LNCaP clone FGC (cell line): ENCODE results near the gene GALNS.
"Not testable (repeated sequence)": the region's sequence is repeated elsewhere in the genome, so short reads cannot be mapped to it uniquely, and the experiment has no call there.

Experiments
- DNase-seq: peaks from one replicate; pipeline ENCODE4 v3.0.0-alpha.2; 2011; ENCODE audit warnings: low read depth
- H3K4me3 ChIP-seq: 2 replicates; pipeline ENCODE4 v1.5.1; 2011; ENCODE audit warnings: mild to moderate bottlenecking, low read depth, low read length, control low read depth
- TF ChIP-seq, protein P1 (sequence below): IDR thresholded peaks from 2 replicates; pipeline ENCODE4 v1.5.1; 2012; ENCODE audit warnings: mild to moderate bottlenecking; ENCODE audit not compliant: control insufficient read depth, insufficient read depth; ENCODE audit errors: extremely low read depth

GALNS gene

DNA sequence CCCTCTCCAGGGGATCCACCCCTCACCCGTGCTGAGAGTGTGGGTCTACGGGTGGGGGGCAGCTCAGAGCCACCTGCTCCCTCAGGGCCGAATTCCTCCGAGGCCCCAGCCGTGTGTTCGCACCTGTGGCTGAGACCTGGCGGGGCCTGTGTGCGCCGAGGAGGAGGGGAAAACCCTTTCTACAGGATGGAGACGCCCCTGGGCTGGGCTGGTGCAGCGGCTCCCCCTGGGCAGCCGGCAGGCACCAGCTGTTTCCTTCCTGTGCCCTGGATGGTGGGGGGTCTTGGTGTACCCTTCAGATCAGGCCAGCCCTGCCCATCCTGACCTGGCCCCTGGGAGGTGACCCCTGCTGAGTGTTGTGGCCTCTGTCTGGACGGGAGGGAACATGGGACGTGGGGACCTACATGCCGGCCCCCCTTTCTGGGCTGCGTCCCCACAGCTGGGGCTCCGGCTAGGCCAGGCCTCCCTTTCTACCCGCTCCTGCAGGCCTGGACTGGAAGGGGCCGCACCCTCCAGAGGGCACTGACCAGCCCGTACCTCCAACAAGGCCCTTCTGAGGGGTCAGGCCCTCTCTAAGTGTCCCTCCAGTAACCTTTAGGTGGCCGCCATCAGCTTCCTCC, 38.0 kb upstream of the GALNS start:
- no peak for DNase-seq
- no peak overlapping the region for H3K4me3 ChIP-seq
- TF ChIP-seq, protein P1, sequence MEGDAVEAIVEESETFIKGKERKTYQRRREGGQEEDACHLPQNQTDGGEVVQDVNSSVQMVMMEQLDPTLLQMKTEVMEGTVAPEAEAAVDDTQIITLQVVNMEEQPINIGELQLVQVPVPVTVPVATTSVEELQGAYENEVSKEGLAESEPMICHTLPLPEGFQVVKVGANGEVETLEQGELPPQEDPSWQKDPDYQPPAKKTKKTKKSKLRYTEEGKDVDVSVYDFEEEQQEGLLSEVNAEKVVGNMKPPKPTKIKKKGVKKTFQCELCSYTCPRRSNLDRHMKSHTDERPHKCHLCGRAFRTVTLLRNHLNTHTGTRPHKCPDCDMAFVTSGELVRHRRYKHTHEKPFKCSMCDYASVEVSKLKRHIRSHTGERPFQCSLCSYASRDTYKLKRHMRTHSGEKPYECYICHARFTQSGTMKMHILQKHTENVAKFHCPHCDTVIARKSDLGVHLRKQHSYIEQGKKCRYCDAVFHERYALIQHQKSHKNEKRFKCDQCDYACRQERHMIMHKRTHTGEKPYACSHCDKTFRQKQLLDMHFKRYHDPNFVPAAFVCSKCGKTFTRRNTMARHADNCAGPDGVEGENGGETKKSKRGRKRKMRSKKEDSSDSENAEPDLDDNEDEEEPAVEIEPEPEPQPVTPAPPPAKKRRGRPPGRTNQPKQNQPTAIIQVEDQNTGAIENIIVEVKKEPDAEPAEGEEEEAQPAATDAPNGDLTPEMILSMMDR: no peak

GRCh38 chr16:88894266-88894665, 37.5 kb upstream of the GALNS start:
- not testable (repeated sequence) for DNase-seq, H3K4me3 ChIP-seq

DNA sequence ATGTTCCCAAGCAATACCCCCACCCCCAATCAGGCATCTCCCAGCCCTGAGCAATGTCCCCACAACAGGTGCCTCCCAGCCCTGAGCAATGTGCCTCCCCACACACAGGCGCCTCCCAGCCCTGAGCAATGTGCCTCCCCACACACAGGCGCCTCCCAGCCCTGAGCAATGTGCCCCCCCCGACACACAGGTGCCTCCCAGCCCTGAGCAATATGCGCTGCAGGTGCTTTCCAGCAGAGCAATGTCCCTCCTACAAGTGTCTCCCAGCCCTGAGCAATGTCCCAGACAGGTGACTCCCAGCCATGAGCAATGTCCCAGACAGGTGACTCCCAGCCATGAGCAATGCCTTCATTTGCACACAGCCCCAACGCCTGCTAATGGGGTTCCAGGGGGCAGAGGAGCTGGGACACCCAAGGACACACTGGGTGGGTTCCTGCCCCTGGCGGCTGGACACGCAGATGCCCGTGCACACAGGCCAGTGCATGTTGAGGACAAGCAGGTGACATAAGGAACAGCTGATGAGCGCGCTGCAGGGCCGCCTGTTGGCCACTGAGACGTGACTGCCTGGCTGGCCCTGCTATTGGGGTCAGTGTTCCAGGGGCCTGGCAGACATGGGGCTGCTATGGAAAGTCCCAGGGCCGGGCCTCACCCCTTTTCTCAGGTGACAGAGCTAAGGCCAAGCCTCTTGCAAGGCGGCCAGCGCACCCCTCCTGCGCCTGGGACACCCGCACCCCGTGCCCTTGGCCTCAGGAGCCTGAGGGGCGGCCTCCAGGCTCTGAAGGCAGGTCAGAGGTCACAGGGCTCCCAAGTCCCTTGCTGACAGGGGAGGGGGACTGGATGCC, 36.6 kb upstream of the GALNS start:
- no peak overlapping the region for H3K4me3 ChIP-seq
- TF ChIP-seq, protein P1: no peak
- no peak for DNase-seq

DNA sequence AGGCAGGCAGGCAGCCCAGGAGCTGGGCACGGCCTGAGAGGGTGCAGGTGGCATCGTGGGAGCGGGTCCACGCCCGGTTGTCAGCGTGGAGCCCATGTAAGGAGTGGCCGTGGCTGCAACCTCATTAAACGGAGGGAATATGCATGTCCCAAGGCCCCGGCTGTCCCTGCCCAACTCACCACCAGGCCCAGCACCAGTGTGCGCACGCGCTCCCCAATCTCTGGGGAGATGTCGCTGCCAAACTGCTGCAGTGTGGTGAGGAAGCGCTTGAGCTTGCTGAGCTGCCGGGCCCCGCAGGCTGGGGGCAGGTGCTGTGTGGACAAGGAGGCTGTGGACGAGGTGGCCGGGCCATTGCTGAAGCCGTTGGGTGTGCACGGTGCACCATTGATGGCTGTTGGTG, 35.3 kb upstream of the GALNS start:
- no peak for DNase-seq
- TF ChIP-seq, protein P1: no peak
- H3K4me3 ChIP-seq: no peak overlapping the region

- TF ChIP-seq, protein P1: no peak
- no peak overlapping the region for H3K4me3 ChIP-seq
- no peak for DNase-seq
These were observed 34.3 kb upstream of the GALNS start for GRCh38 chr16:88891083-88891482.

DNA sequence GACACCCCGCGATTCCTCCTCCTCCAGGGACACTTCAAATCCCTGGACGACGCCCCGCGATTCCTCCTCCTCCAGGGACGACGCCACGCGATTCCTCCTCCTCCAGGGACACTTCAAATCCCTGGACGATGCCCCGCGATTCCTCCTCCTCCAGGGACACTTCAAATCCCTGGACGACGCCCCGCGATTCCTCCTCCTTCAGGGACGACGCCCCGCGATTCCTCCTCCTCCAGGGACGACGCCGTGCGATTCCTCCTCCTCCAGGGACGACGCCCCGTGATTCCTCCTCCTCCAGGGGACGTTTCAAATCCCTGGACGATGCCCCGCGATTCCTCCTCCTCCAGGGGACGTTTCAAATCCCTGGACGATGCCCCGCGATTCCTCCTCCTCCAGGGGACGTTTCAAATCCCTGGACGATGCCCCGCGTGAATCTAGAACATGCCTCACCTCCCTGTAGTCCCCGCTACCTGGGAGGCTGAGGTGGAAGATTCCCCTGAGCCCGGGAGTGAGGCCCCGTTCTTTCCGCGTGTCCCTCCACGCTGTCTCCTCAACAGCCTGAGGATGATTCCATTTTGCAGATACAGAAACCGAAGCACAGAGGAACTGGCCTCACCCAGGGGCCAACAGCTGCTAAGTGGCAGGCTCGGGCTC, 33.1 kb upstream of the GALNS start:
- H3K4me3 ChIP-seq, DNase-seq: not testable (repeated sequence)

- TF ChIP-seq, protein P1: no peak
- H3K4me3 ChIP-seq: no peak overlapping the region
- DNase-seq: no peak
These were observed 32.0 kb upstream of the GALNS start for GRCh38 chr16:88888461-88889387.
